A549 (cell line): ENCODE data around the gene PRDM15. TPM values are rescaled to one million over a fixed set of nuclear protein-coding genes. Genes with fewer than 3 reads are reported as not detected.

ENCODE experiments used
- ATAC-seq, 2 experiments: fragments of 200-7000 bp in 1 of 2; fragments of >200 bp in 1 of 2; cut with Nextera tagmentation in 1 of 2; cut with Tn5 transposase in 1 of 2; 3 replicates each; pipeline versions ENCODE4 v1.8.0 to v1.9.1; 2018 to 2020; ENCODE audit warnings: mild to moderate bottlenecking in 1 of 2, moderate library complexity in 1 of 2
- CTCF ChIA-PET: fragments of 300-600 bp; sonication (Branson Sonifier 250); formaldehyde crosslinking; extraction: SDS; loops from one replicate; lab custom pipeline; 2021; ENCODE audit warnings: antibody characterized with exemption, inconsistent platforms; lab: Yijun Ruan, JAX
- POLR2A ChIA-PET: fragments of 350-600 bp; formaldehyde crosslinking; extraction: SDS; loops from one replicate; lab custom pipeline; 2021; ENCODE audit warnings: antibody characterized with exemption, inconsistent platforms; lab: Yijun Ruan, JAX
- DNase-seq, 2 experiments: peaks; one replicate each; pipeline versions ENCODE4 v3.0.0 to v3.0.0-alpha.2; 2011 to 2016; ENCODE audit warnings: low read depth in 1 of 2, low spot score in 1 of 2
- FAIRE-seq: peaks from 2 replicates; lab custom pipeline; 2011; peaks lifted over from hg19 to GRCh38; lab: Jason Lieb, UNC
- H3K27ac ChIP-seq, 2 experiments: fragments of >200 bp; sonication (Bioruptor Twin); formaldehyde crosslinking; 3 replicates each; pipeline ENCODE4 v1.5.1; 2016 to 2017
- H3K4me1 ChIP-seq: fragments of >200 bp; sonication (Bioruptor Twin); formaldehyde crosslinking; 3 replicates; pipeline ENCODE4 v1.6.1; 2016
- H3K4me2 ChIP-seq: fragments of >200 bp; sonication (Bioruptor Twin); formaldehyde crosslinking; 3 replicates; pipeline ENCODE4 v1.6.1; 2016
- H3K4me3 ChIP-seq: fragments of >200 bp; sonication (Bioruptor Twin); formaldehyde crosslinking; 3 replicates; pipeline ENCODE4 v1.5.1; 2016
- H3K9me3 ChIP-seq: fragments of >200 bp; sonication (Bioruptor Twin); formaldehyde crosslinking; 3 replicates; pipeline ENCODE4 v1.6.1; 2016
- ATOH8 ChIP-seq: fragments of 250-450 bp; sonication (Bioruptor Pico); IDR thresholded peaks from 2 replicates; pipeline ENCODE4 v1.5.0; 2020; ENCODE audit warnings: low read depth, mild to moderate bottlenecking, moderate library complexity
- CBX8 ChIP-seq: fragments of 200-600 bp; sonication (generic); IDR thresholded peaks from 2 replicates; pipeline ENCODE4 v1.6.1; 2016
- CEBPB ChIP-seq, 2 experiments: fragments of >200 bp in 1 of 2; sonication (Bioruptor Twin) in 1 of 2; formaldehyde crosslinking in 1 of 2; IDR thresholded peaks; 2 replicates each; pipeline ENCODE4 v1.6.1; 2012 to 2016
- CHD2 ChIP-seq: fragments of 150-350 bp; IDR thresholded peaks from 2 replicates; pipeline ENCODE4 v1.6.1; 2014; ENCODE audit warnings: low read length; ENCODE audit not compliant: partially characterized antibody
- CHD4 ChIP-seq: fragments of 200-600 bp; sonication (generic); IDR thresholded peaks from 2 replicates; pipeline ENCODE4 v1.6.1; 2016; ENCODE audit warnings: antibody characterized with exemption, mild to moderate bottlenecking, borderline replicate concordance
- CTCF ChIP-seq: fragments of >200 bp; sonication (Bioruptor Twin); formaldehyde crosslinking; IDR thresholded peaks from 3 replicates; pipeline ENCODE4 v1.5.1; 2016
- ESRRA ChIP-seq: fragments of 150-350 bp; IDR thresholded peaks from 2 replicates; pipeline ENCODE4 v1.6.1; 2014; ENCODE audit warnings: mild to moderate bottlenecking, low read length, borderline replicate concordance
- FOSL2 ChIP-seq, 2 experiments: fragments of 450-650 bp in 1 of 2; fragments of >200 bp in 1 of 2; sonication (Bioruptor Twin) in 1 of 2; formaldehyde crosslinking; IDR thresholded peaks; 2 replicates each; pipeline versions ENCODE4 v1.5.0 to v1.6.1; 2016 to 2020; ENCODE audit warnings: mild to moderate bottlenecking in 1 of 2, moderate library complexity in 1 of 2
- GATA3 ChIP-seq: IDR thresholded peaks from 2 replicates; pipeline ENCODE4 v1.6.1; 2012; ENCODE audit warnings: borderline replicate concordance
- HES2 ChIP-seq: fragments of >200 bp; sonication (Bioruptor Twin); formaldehyde crosslinking; IDR thresholded peaks from 2 replicates; pipeline ENCODE4 v1.6.1; 2016
- HEYL ChIP-seq: fragments of 250-450 bp; sonication (Bioruptor Pico); IDR thresholded peaks from 2 replicates; pipeline ENCODE4 v1.8.0; 2021; ENCODE audit warnings: mild to moderate bottlenecking, moderate library complexity
- HOXA7 ChIP-seq: fragments of 250-450 bp; sonication (Bioruptor Pico); IDR thresholded peaks from 2 replicates; pipeline ENCODE4 v1.5.0; 2020; ENCODE audit warnings: mild to moderate bottlenecking, moderate library complexity
- MAX ChIP-seq: IDR thresholded peaks from 2 replicates; pipeline ENCODE4 v1.6.1; 2012
- POLR2A ChIP-seq: IDR thresholded peaks from 2 replicates; pipeline ENCODE4 v1.6.1; 2012; ENCODE audit warnings: mild to moderate bottlenecking, low read length
- RAD21 ChIP-seq, 2 experiments: fragments of >200 bp in 1 of 2; sonication (Bioruptor Twin) in 1 of 2; formaldehyde crosslinking in 1 of 2; IDR thresholded peaks in 1 of 2; conservative IDR thresholded peaks in 1 of 2; 2 replicates in 1 of 2; 3 replicates in 1 of 2; pipeline ENCODE4 v1.6.1; 2012 to 2018; ENCODE audit warnings: inconsistent platforms in 1 of 2
- RARB ChIP-seq: fragments of 250-450 bp; sonication (Bioruptor Pico); IDR thresholded peaks from 2 replicates; pipeline ENCODE4 v1.8.0; 2021; ENCODE audit warnings: mild to moderate bottlenecking, moderate library complexity
- RCOR1 ChIP-seq: fragments of 150-350 bp; IDR thresholded peaks from 2 replicates; pipeline ENCODE4 v1.6.1; 2014; ENCODE audit warnings: antibody characterized with exemption, low read length, low read depth
- REST ChIP-seq: fragments of 200-600 bp; sonication (generic); IDR thresholded peaks from 2 replicates; pipeline ENCODE4 v1.6.1; 2016; ENCODE audit warnings: antibody characterized with exemption, mild to moderate bottlenecking, moderate library complexity
- SMC3 ChIP-seq: fragments of >200 bp; sonication (Bioruptor Twin); formaldehyde crosslinking; IDR thresholded peaks from 3 replicates; pipeline ENCODE4 v1.6.1; 2018; ENCODE audit warnings: inconsistent platforms
- USF2 ChIP-seq: fragments of 450-650 bp; IDR thresholded peaks from 2 replicates; pipeline ENCODE4 v1.6.1; 2014; ENCODE audit warnings: antibody characterized with exemption
- ZC3H11A ChIP-seq: fragments of 450-650 bp; IDR thresholded peaks from 2 replicates; pipeline ENCODE4 v1.6.1; 2014; ENCODE audit warnings: antibody characterized with exemption, mild to moderate bottlenecking
- ZSCAN20 ChIP-seq: fragments of 250-450 bp; sonication (Bioruptor Pico); IDR thresholded peaks from 2 replicates; pipeline ENCODE4 v1.8.0; 2022; ENCODE audit warnings: mild to moderate bottlenecking, moderate library complexity
- WGBS: methylation state at CpG from one replicate; pipeline ENCODE4 v1.1.6; 2017; ENCODE audit errors: missing lambda C conversion rate; 5-methylcytosine and 5-hydroxymethylcytosine counted together
- polyA plus RNA-seq, 4 experiments: library from polyadenylated mRNA; depleted of rRNA in 3 of 4; stranded (reverse); fragments of >200 nt; fragmentation: RNase III in 1 of 4; extraction: RNeasy Plus Mini Kit Qiagen cat#74134 plus additional on column Dnase treatment in 1 of 4; gene quantifications; 2 replicates in 3 of 4; 3 replicates in 1 of 4; pipeline ENCODE4 v1.2.3, GENCODE V29; 2011 to 2017

PRDM15 gene
- polyA plus RNA-seq, 2 of the 4 experiments (the other 2 are of a cell fraction): 4.5 to 6.1 TPM

GRCh38 chr21:41759214-41759840 lies 119.8 kb downstream of the PRDM15 start:
- no peaks in the 10 kb centered on the region for H3K9me3 ChIP-seq
- FAIRE-seq (no peak), DNase-seq (no peak), ATAC-seq (no peak)
- POLR2A ChIA-PET: interaction anchor here (1.0 kb wide), 1 partner anchor 12 kb away, joined by 3 read pairs; no protein-coding TSS in a partner anchor
- peaks cover 54% of the 10 kb centered on the region for H3K4me1 ChIP-seq
- 89% methylated on average over 5 of the region's 11 CpGs for WGBS
- peak overlapping the region; percentile 53 to 92 for H3K27ac ChIP-seq
- TF ChIP-seq SMC3: no peak
- no peak for TF ChIP-seq FOSL2 (IDR thresholded peaks at IDR 0.05)
- peak; percentile 26 for TF ChIP-seq FOSL2 (CRISPR knock-in tag; IDR thresholded peaks at IDR 0.05)
- no peak overlapping the region for H3K4me3 ChIP-seq
- peak overlapping the region; percentile 99 for H3K4me2 ChIP-seq
- CTCF ChIA-PET: interaction anchor here (0.7 to 14.3 kb wide), 4 partner anchors 19 to 263 kb away, joined by 3 to 172 read pairs (median 4); no protein-coding TSS in a partner anchor

GRCh38 chr21:41758550-41758949 lies 120.6 kb downstream of the PRDM15 start:
- Histone ChIP-seq H3K4me1 (peaks cover 46% of the 10 kb centered on the region), H3K4me2 (peak overlapping the region; percentile 99; the same call in 2 of the 3 replicates), H3K4me3 (no peak overlapping the region), H3K9me3 (no peaks in the 10 kb centered on the region), H3K27ac (peak overlapping the region; percentile 53 to 92)
- CTCF ChIA-PET: interaction anchor here (0.7 to 14.3 kb wide), 4 partner anchors 20 to 262 kb away, joined by 3 to 172 read pairs (median 4); no protein-coding TSS in a partner anchor
- DNase-seq (peak in 1 of 2 experiments; percentile 51), ATAC-seq (no peak), FAIRE-seq (no peak)
- no peak for TF ChIP-seq SMC3
- 0 out of 2 replicates have a peak, but pooled peaks have one; percentile 29 for TF ChIP-seq MAX
- TF ChIP-seq CEBPB (IDR thresholded peaks at IDR 0.05): 0 out of 4 replicates have a peak, but pooled peaks of 1 of the 2 experiments have one; percentile 18
- no peak for TF ChIP-seq ESRRA
- TF ChIP-seq HEYL (CRISPR knock-in tag): no peak
- no peak for TF ChIP-seq HOXA7 (CRISPR knock-in tag)
- no peak for TF ChIP-seq RAD21 (conservative IDR thresholded peaks at IDR 0.05 in 1 of 2, IDR thresholded peaks at IDR 0.05 in 1 of 2)
- TF ChIP-seq ZC3H11A: no peak
- TF ChIP-seq CHD4: no peak
- peak; percentile 17; the same call in 1 of the 2 replicates for TF ChIP-seq GATA3
- TF ChIP-seq FOSL2 (IDR thresholded peaks at IDR 0.05): no peak
- no peak for TF ChIP-seq FOSL2 (CRISPR knock-in tag; IDR thresholded peaks at IDR 0.05)
- no peak for TF ChIP-seq RARB (CRISPR knock-in tag)
- POLR2A ChIA-PET: no interaction called here
- 41% methylated on average over 5 of the region's 5 CpGs for WGBS

- H3K9me3 ChIP-seq: no peaks in the 10 kb centered on the region
- no peak for DNase-seq
- H3K4me3 ChIP-seq: no peak overlapping the region
- no peak overlapping the region for H3K27ac ChIP-seq
- 92% methylated on average over 26 of the region's 33 CpGs for WGBS
- no peak overlapping the region for H3K4me2 ChIP-seq
- ChIA-PET POLR2A (no interaction called here), CTCF (interaction anchor here (1.0 to 1.2 kb wide), 2 partner anchors 9 to 143 kb away, joined by 4 to 5 read pairs; no protein-coding TSS in a partner anchor)
- no peak for FAIRE-seq
- H3K4me1 ChIP-seq: peaks cover 48% of the 10 kb centered on the region
- no peak for ATAC-seq
- no peak for TF ChIP-seq CTCF
- TF ChIP-seq CHD2: no peak
- no peak for TF ChIP-seq CBX8
- no peak for TF ChIP-seq REST
- TF ChIP-seq ATOH8 (CRISPR knock-in tag): no peak
- TF ChIP-seq GATA3: no peak
- TF ChIP-seq USF2: no peak
- TF ChIP-seq HES2: no peak
- TF ChIP-seq FOSL2 (IDR thresholded peaks at IDR 0.05): no peak
- no peak for TF ChIP-seq FOSL2 (CRISPR knock-in tag; IDR thresholded peaks at IDR 0.05)
- TF ChIP-seq RCOR1: no peak
- TF ChIP-seq ZSCAN20: no peak
- no peak for TF ChIP-seq RARB (CRISPR knock-in tag)
- TF ChIP-seq POLR2A: no peak
Measured at GRCh38 chr21:41755934-41756773, 123.0 kb downstream of the PRDM15 start.
